HUDEP-2 (cell line): ENCODE measurements around the gene PKD2.

ENCODE experiments used
- DNase-seq, 76 experiments: peaks; one replicate each; lab custom pipeline; 2025; ENCODE audit not compliant: unreplicated experiment in 76 of 76; lab: John Stamatoyannopoulos, UW

PKD2 gene

DNA sequence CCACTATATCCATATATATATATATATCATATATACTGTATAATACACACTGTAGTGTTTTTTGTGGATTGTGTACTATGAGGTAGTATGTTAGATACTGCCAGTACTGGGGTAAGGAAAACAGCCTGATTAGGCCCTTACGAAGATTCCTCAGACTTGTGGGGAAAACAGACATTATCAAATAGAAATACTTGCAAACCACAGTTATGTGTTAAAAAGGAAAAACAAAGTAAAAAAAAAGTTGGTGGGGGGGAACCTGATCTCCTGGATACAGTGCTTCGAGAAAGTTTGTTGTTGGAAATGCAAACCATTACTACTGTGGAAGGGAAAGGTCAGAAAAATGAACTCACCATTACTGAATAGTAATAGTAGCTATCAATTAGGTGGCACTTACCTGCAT lies 53.0 kb downstream of the PKD2 start:
- no peak for DNase-seq

DNA sequence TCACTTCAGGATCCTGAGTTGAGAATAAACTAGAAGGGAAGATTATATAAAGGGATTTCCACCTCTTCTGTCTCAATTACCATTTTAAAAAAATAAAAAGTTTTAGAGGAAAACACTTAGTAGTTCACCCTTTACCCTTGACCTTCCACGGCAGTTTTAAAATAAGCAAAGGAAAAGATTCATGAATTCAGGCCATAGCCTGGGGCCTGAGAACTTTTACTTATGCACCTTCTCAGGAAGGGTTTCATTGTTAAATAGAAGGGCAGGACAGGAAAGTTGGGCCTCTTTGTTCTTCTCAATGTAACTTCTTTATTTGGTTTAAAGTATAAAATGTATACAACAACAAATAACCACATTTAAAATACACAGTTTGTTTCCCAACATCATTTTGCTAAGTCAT lies 54.9 kb downstream of the PKD2 start:
- DNase-seq = no peak

DNA sequence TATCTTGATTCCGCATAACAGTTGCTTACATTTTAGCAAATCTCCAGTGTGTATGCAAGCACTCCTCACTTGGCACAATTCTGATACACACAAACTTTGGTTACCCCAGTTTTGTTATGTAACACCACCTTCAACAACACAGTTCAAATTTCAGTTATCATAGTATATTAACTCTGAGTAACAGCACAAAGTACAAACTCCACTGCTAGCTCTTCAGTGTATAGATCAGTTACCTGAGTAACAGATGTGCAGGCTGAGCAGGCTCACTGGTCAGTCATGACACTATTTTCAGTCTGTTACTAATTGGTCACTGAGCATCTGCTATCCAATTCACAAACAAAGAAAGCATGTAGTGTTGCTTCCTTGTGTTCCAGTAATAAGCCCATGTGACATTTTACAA lies 55.4 kb downstream of the PKD2 start:
- no peak for DNase-seq

DNA sequence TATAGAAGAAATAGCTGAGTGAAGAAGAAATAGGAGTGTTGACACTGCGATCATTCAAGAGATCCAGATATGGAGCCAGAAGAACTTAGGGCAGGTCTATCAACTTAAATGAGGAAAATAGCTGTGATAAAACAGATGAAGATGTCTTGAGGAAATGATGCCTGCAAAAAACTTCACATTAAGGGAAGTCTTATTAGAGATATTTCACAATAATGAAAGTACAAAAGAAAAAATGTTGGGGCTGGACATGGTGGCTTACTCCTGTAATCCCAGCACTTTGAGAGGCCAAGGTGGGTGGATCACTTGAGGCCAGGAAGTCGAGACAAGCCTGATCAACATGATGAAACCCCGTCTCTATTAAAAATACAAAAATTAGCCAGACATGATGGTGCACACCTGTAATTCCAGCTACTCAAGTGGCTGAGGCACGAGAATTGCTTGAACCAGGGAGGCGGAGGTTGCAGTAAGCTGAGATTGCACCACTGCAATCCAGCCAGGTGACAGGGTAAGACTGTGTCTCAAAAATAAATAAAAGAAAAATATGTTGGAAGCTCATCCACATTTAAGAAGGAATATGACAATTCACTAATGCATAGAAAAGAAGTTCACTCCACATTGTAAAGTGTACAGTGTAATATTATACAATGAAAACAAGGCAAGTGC lies 56.3 kb downstream of the PKD2 start:
- no peak for DNase-seq

DNA sequence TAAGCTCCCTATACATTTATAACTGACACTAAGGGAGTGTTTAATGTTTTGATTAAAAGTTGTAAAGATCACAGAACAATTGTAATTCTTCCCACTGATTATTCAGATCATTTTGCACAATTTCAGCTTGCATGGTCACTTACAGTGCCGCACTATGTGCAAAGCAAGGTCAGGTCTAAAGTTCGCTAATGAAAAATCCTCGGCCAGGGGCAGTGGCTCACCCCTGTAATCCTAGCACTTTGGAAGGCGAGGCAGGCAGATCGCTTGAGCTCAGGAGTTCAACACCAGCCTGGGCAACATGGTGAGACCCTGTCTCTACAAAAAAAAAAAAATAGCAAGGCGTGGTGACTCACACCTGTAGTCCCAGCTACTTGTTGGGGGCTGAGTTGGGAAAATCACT lies 57.0 kb downstream of the PKD2 start:
- DNase-seq = no peak

DNA sequence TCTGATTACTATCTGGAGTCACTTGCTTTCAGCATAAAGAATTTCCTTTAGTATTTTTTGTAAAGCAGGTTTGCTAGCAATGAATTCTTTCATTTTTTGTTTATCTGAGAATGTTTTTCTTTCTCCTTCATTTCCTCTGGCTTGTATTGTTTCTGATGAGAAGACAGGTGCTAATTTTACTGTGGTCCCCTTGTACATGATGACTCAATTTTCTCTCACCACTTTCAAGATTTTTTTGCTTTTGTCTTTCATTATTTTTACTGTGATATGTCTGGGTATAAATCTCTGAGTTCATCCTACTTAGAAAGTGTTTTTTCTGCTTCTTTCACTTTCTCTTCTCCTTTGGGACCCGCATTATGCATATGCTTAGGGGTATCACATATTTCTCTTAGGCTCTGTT lies 62.6 kb downstream of the PKD2 start:
- no peak for DNase-seq

DNA sequence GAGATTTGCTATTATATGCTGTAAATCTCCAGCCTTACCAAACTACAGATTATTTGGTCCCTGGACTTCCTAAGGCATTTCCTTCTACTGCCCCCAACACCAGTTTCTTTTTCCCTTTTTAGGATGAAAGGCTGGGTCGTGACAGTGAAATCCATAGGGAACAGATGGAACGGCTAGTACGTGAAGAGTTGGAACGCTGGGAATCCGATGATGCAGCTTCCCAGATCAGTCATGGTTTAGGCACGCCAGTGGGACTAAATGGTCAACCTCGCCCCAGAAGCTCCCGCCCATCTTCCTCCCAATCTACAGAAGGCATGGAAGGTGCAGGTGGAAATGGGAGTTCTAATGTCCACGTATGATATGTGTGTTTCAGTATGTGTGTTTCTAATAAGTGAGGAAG lies 67.9 kb downstream of the PKD2 start:
- DNase-seq = no peak

DNA sequence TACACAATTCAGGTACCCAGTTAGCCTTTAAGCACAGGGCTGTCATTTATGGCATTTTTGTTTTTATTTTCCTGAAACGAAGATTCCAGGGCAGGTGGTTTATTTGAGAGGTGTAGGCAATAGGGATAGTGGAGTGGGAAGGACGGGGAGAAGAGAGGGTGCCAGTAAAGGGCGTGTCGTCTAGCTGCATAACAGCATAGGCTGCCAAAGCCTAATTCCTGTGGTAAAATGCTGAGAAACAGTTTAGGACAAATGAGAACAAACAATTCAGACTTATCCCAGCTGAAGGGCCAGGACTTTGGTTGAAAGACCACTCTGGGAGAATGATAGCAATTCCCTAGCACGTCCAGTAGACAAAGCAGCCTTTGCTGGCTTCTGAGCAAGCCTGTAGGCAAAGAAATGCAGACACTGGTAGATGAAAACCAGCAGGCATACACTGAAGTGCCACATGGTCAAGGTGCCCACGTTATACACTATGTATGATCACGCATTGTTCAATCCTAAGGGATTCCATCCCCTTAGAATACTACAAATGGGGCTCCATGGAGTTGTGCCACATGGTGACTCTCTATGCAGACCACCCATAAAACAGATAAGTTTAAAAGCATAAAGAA lies 70.6 kb downstream of the PKD2 start:
- DNase-seq = no peak

DNA sequence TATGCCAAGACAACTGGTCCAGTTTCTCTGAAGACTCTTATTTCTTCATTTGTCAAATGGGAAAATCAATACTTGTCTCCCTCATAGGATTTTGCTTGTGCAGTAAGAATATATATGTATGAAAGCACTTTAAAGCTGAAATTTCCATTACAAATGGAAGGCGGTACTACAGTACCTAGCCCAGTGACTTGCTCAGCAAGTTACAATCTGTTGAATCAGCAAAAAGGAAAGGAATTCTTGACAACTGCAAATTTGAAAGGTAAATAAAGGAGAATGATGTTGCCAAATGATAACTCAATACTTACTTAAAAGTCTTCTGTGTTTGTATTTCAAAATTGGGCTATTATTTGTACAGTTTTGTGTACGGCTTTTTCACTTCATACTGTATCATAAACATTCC lies 71.1 kb downstream of the PKD2 start:
- DNase-seq = no peak

DNA sequence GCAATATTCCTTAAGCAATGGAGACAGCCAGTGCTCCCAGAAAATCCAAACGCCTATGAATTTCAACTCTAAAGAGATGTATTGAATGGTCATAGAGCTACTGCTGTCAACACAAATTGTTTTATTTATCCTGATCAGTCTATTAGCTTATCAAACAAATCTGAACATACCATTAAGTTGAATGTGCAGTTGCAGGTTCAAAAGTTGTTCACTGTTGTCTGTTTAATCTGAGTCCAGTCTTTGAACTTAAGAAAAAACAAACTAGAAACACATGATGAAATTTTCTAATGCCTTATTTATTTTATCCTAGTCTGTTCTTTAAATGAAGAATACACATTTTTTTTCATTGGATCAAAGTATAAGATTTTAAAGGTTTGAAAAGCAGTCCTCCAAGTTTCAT lies 73.2 kb downstream of the PKD2 start:
- no peak for DNase-seq

DNA sequence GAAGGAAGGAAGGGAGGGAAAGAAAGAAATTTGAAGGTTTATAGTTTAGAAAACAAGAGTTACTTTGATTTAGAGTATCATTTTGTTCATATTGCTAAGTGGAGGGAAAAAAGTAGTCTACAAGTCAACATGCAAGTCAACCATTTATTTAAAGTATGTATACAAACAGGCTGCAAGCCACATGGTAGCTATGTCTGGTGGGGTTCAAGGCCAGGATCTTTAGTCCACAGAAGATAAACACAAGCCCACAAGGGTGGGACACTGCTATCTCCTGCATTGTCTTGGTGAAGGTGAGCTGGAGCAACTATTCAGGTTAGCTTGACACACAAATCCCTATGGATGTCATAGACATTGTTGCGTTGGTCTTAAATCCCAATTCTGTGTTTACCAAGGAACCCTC lies 79.6 kb downstream of the PKD2 start:
- DNase-seq = no peak

DNA sequence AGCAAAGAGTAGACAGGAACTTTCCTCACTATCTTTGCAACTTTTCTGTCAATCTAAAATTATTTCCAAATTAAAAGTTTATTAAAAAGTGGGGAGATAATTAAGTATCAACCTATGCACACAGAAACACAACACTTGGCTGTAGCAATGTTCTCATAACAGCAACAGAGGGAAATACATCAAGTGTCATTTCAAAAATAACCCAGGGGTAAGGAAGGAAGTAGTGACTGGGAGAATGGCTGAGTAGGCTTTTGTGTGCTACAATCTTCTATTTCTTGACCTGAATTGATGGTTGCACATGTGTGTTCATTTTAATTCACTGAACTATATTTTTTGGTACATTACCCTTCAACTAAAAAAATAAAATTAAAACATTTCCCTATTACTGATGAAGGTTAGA lies 83.5 kb downstream of the PKD2 start:
- no peak for DNase-seq

DNA sequence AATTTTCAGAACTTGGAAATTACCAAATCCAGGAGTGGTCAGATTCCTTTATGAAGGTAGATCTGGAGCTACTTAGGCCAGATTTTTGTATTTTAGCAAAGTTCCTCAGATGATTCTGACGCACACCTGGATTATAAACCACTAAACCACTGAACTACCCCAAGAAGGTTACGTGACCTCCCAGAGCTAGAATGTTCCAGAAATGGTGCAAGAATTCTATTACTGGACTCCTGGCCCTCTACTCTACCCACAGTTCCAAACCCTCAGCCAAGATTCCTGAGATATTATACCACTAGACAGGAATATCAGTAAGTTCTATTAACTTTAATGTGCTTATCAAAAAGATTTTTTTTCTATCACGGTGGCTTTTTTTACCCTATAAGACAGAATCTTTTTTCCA lies 83.9 kb downstream of the PKD2 start:
- DNase-seq = no peak

DNA sequence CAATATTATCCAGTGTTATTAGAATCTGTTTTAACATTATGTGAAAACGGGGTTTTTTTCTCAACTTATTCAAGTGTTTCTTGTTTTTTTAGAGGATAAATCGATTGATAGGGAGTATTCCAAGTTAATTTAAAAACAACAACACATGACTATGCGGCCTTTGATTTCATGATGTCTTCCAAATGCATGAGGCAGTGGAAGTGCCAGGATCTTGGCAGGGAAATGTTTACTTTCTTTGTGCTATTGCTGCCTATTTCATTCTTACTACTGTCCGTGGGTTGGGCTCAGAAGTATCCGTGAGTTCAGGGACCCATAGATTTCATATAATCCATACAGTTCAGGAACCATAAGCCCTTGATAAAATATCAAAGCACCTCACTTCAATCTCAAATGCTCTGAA lies 86.4 kb downstream of the PKD2 start:
- DNase-seq = no peak

DNA sequence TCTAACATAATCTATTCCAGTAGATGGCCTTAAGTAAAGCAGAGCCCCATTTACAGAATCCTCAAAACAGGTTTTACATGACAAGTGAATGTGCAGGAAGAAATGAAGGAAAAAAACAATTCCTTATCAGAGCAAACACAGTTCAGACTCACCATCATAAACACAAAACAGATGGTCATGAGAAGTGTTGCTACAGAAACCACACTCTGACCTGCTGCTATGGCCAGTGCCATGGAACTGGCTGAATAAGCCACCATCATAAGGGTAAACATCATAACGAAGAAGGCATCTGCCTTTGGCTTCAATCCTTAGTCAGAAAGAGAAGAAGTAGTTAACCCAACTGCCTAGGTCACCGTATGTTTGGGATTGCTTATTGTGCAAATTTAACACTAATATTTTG lies 89.9 kb downstream of the PKD2 start:
- DNase-seq = no peak

DNA sequence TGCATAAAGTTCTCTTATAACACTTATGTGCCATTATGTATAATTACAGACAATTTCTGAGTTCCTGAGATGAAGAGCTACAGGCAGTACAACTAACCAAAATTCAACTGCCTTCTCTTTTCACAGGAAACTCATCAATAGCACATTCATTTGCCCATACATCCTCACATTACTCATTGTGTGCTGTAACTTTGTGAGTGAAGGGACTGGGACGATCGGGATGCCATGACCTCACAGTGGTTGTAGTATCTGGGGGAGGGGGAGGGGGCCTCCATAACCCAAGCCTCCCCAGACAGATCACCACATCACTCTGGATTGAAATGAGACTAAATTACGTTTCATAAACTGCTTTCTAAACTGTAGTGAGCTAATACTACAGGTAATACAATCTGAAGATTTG lies 90.3 kb downstream of the PKD2 start:
- DNase-seq = no peak

DNA sequence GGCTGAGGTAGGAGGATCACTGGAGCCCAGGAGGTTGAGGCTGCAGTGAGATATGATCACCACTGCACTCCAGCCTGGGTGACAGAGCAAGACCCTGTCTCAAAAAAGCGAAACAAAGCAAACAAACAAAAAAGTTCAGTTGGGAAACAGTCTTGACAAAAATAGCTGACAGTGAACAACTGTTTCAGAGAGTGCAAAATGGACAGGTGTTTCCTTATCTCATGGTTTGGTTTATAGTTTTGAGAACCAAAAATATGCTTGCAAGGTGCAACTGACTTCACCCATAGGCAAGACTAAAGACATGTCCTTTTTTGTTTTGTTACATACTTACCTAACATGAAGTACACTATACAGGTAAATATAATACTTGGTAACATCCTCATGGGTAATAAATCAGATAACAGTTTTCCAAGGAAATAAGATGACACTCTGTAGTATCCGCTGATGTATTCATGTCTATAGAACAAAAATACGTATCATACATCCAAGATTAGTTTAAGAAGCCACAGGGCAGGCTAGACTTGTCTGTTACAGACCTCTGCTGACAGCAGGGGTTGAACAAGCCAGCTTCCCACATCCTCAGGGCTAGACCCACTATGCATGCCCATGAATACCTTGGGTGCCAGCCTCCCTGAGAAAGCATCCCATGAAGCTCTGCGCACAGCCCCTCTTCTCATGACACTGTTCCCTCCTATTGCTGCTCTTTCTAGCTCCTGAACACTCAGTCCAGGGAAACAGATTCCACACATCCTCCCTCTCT lies 91.7 kb downstream of the PKD2 start:
- no peak for DNase-seq

DNA sequence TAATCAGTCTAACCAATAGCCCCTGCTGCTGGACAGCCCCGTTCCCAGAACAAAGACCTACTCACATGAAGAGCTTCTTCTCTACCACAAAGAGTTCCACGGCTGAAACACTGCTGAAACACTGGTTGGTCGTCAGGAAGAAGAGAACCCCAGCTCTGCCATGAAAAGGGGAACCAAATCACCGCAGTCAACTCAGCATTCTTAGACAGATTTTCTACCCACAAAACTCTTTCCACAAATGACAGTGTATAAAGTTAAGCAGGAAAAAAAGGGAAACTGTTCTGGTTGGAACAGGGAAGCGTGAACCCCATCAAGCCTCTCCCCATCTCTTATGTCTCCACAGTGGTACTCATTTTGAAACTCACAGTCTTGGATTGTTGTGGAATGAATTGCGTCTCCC lies 93.7 kb downstream of the PKD2 start:
- no peak for DNase-seq

DNA sequence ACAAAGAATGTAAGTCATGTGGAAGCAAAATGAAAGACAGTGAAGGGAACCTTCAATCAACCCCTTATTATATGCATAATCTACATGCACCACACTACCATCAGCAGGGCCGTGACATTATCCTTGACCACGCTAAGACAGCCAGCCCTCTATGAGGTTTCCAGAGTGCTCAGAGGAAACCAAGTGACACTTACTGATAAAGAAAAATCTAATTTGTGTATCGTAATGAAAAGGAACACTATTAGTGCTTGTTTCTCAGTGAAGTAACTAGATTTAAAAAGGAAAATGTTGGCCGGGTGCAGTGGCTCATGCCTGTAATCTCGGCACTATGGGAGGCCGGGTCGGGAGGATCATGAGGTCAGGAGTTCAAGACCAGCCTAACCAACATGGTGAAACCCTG lies 94.6 kb downstream of the PKD2 start:
- DNase-seq = no peak

DNA sequence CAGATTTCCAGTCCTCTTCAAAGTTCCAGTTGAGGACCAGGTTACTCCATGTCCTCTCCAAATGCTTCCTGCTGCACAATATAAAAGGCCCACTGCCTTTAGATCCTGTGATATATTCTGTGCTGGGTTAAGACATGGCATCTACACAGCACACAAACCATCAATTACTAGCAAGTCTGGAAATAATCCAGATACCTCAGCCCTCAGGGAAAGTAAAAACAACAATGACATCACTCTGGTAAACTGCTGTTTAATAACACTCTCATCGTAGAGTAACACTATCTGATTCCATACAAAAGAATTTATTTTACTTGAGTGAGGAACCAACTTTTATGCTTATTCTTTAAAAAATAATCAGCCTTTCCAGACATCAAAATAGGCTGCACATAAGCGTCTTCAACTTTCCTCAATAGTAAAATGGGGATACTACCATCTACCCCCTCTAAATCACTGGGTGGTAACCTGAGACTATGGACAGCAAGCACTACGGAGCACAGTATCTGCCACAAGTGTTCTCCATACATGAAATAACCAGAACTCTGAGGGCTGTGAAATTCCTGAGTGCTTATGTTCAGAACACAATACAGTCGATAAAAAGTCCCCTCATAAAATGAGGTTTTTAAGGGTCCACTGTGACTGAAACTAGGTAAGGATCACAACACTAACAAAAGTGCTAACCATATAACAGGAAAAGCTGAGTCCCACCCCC lies 97.6 kb downstream of the PKD2 start:
- no peak for DNase-seq

DNA sequence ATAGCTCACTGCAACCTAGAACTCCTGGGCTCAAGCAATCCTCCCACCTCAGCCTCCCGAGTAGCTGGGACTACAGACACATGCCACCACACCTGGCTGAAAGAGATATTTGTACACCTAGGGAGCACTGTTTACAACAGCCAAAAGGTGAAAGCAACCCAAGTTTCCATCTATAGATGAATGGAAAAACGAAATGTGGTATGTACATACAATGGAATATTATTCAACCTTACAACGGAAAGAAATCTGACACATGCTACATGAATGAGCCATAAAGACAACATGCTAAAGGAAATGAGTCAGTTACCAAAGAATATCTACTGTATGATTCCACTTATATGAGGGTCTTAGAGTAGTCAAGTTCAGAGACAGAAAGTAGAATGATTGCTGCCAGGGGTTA lies 98.8 kb downstream of the PKD2 start:
- no peak for DNase-seq
